ENCODE results near the gene GPR17.

GPR17 gene

GRCh38 chr2:127624756-127625571 lies 21.0 kb upstream of the GPR17 start:
- TF ChIP-seq CTCF (IDR thresholded peaks at IDR 0.05), result no peak

GRCh38 chr2:127625572-127625951 lies 20.4 kb upstream of the GPR17 start:
- TF ChIP-seq CTCF (IDR thresholded peaks at IDR 0.05), result no peak

- no peak for TF ChIP-seq CTCF (IDR thresholded peaks at IDR 0.05)
These were observed 19.8 kb upstream of the GPR17 start for GRCh38 chr2:127626175-127626574.

- no peak for TF ChIP-seq CTCF (IDR thresholded peaks at IDR 0.05)
These were observed 18.8 kb upstream of the GPR17 start for GRCh38 chr2:127626917-127627739.

GRCh38 chr2:127627740-127628571 lies 18.0 kb upstream of the GPR17 start:
- TF ChIP-seq CTCF (IDR thresholded peaks at IDR 0.05), result no peak

- no peak for TF ChIP-seq CTCF (IDR thresholded peaks at IDR 0.05)
These were observed 17.0 kb upstream of the GPR17 start for GRCh38 chr2:127628767-127629614.

Measured in LNCAP (cell line).